Measurements from ENCODE around the gene ALDH1A2.

ALDH1A2 gene

DNA sequence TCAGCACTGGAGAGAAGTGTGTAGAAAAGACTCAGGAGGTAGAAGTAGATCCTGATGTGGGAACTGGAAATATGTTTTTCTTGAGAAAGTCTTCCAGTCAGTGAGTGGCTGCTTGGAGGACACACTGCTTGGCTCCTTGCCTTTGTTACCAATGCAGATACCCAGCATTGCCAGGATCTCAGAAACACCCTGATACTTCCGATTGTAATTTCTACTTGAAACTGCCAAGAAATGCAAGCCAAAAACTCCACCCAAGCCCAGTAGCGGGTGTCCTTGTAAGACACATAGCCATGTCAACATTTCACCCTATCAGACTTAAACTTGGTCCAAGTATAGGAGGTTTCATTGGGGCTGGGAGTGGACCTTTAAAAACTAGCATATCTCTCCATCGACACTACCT is 141.8 kb downstream of the ALDH1A2 start:
- Histone ChIP-seq H3K27ac (ENCODE audit: low read depth, low read length) (no peak overlapping the region), H3K79me2 (ENCODE audit: control insufficient read depth, low read length) (no peaks in the 10 kb centered on the region), H3F3A (ENCODE audit: control insufficient read depth, insufficient read depth) (no peaks in the 10 kb centered on the region), H3K4me2 (ENCODE audit: low read length) (no peak overlapping the region), H3K4me1 (ENCODE audit: control insufficient read depth, low read length) (no peaks in the 10 kb centered on the region), H4K20me1 (ENCODE audit: control insufficient read depth, insufficient read depth, low read depth, low read length) (no peaks in the 10 kb centered on the region), H3K4me3 (ENCODE audit: low read length) (no peak overlapping the region), H3K36me3 (ENCODE audit: control insufficient read depth, low read length) (no peaks in the 10 kb centered on the region), H3K9me2 (replicated peaks; ENCODE audit: control insufficient read depth, low read length) (no peaks in the 10 kb centered on the region), H3K27me3 (ENCODE audit: control insufficient read depth, low read length) (no peaks in the 10 kb centered on the region), H3K9me3 (ENCODE audit: control insufficient read depth, insufficient read depth, low read length) (no peaks in the 10 kb centered on the region)
- TF ChIP-seq EZH2phosphoT487 (IDR thresholded peaks at IDR 0.05; ENCODE audit: borderline replicate concordance, low read length), result no peak
- TF ChIP-seq, protein P1, sequence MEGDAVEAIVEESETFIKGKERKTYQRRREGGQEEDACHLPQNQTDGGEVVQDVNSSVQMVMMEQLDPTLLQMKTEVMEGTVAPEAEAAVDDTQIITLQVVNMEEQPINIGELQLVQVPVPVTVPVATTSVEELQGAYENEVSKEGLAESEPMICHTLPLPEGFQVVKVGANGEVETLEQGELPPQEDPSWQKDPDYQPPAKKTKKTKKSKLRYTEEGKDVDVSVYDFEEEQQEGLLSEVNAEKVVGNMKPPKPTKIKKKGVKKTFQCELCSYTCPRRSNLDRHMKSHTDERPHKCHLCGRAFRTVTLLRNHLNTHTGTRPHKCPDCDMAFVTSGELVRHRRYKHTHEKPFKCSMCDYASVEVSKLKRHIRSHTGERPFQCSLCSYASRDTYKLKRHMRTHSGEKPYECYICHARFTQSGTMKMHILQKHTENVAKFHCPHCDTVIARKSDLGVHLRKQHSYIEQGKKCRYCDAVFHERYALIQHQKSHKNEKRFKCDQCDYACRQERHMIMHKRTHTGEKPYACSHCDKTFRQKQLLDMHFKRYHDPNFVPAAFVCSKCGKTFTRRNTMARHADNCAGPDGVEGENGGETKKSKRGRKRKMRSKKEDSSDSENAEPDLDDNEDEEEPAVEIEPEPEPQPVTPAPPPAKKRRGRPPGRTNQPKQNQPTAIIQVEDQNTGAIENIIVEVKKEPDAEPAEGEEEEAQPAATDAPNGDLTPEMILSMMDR (IDR thresholded peaks at IDR 0.05; ENCODE audit: low read depth, low read length, poor library complexity, severe bottlenecking), result no peak

DNA sequence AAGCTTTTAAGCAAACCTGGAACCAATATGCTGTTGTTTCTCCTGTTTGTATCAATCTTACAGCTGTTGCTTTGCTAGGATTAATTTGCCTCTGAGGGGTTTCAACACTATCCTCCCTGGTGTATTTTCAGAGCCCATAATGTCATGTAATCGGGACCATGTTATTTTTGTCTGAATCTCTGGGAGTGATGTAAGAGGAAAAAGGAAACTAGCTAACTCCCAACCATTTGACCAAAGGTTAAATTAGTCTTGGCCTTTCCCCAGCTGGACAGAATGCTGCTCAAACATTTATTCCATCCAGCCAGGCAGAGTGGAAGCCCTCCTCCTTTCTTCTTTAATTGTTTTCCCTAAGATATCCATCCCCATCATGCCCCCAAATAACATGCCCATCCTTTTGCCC is 142.2 kb downstream of the ALDH1A2 start:
- H4K20me1 ChIP-seq (ENCODE audit: control insufficient read depth, insufficient read depth, low read depth, low read length), result no peaks in the 10 kb centered on the region
- no peak overlapping the region for H3K4me2 ChIP-seq (ENCODE audit: low read length)
- no peaks in the 10 kb centered on the region for H3F3A ChIP-seq (ENCODE audit: control insufficient read depth, insufficient read depth)
- H3K4me3 ChIP-seq (ENCODE audit: low read length), result no peak overlapping the region
- TF ChIP-seq EZH2phosphoT487 (IDR thresholded peaks at IDR 0.05; ENCODE audit: borderline replicate concordance, low read length), result no peak
- TF ChIP-seq, protein P1 (IDR thresholded peaks at IDR 0.05; ENCODE audit: low read depth, low read length, poor library complexity, severe bottlenecking), result no peak
- H3K9me2 ChIP-seq (replicated peaks; ENCODE audit: control insufficient read depth, low read length), result no peaks in the 10 kb centered on the region
- H3K9me3 ChIP-seq (ENCODE audit: control insufficient read depth, insufficient read depth, low read length), result no peaks in the 10 kb centered on the region
- H3K27me3 ChIP-seq (ENCODE audit: control insufficient read depth, low read length), result no peaks in the 10 kb centered on the region
- no peaks in the 10 kb centered on the region for H3K79me2 ChIP-seq (ENCODE audit: control insufficient read depth, low read length)
- H3K4me1 ChIP-seq (ENCODE audit: control insufficient read depth, low read length), result no peaks in the 10 kb centered on the region
- H3K36me3 ChIP-seq (ENCODE audit: control insufficient read depth, low read length), result no peaks in the 10 kb centered on the region
- H3K27ac ChIP-seq (ENCODE audit: low read depth, low read length), result no peak overlapping the region

DNA sequence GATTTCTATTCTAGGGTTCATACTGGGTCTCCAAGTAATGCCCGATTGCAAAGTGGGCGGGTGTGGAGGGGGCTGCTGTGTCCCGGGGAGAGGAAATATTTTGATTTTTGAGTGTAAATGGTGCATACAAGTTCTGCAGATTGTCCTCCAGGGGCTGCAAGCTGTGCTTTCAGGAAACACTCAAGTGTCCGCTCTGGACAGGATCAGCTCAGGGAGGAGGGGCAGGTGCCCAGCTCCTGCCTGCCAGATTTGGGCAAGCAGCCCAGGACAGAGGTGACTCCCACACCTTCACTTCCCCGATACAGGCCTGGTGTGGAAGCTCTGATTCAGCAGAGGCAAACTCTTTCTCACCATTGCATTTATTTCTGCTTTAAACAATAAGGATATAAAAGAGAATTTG is 142.7 kb downstream of the ALDH1A2 start:
- no peaks in the 10 kb centered on the region for H4K20me1 ChIP-seq (ENCODE audit: control insufficient read depth, insufficient read depth, low read depth, low read length)
- H3K9me3 ChIP-seq (ENCODE audit: control insufficient read depth, insufficient read depth, low read length), result no peaks in the 10 kb centered on the region
- H3K79me2 ChIP-seq (ENCODE audit: control insufficient read depth, low read length), result no peaks in the 10 kb centered on the region
- H3K36me3 ChIP-seq (ENCODE audit: control insufficient read depth, low read length), result no peaks in the 10 kb centered on the region
- no peak overlapping the region for H3K27ac ChIP-seq (ENCODE audit: low read depth, low read length)
- H3F3A ChIP-seq (ENCODE audit: control insufficient read depth, insufficient read depth), result no peaks in the 10 kb centered on the region
- no peaks in the 10 kb centered on the region for H3K27me3 ChIP-seq (ENCODE audit: control insufficient read depth, low read length)
- no peak overlapping the region for H3K4me3 ChIP-seq (ENCODE audit: low read length)
- no peaks in the 10 kb centered on the region for H3K9me2 ChIP-seq (replicated peaks; ENCODE audit: control insufficient read depth, low read length)
- TF ChIP-seq, protein P1 (IDR thresholded peaks at IDR 0.05; ENCODE audit: low read depth, low read length, poor library complexity, severe bottlenecking), result no peak
- TF ChIP-seq EZH2phosphoT487 (IDR thresholded peaks at IDR 0.05; ENCODE audit: borderline replicate concordance, low read length), result no peak
- no peaks in the 10 kb centered on the region for H3K4me1 ChIP-seq (ENCODE audit: control insufficient read depth, low read length)
- H3K4me2 ChIP-seq (ENCODE audit: low read length), result no peak overlapping the region

DNA sequence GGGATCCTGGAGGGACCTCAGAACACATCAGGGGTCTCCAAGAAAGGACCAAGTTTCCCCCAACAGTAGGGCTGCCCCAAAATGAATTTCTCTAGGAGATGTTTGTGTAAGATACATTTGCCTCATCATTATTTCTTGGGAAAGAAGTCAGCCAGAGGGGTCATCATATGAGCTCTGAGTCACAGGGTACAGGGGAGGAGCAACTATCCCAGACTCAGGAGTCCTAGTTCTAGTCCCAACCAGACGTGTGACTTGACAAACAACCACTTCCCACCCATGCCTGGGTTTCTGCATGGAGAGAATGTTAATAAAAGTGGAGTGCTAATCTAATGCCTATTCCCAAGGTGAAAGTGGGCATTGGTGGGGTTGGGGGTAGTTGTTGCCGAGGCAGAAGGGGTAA is 144.1 kb downstream of the ALDH1A2 start:
- Histone ChIP-seq H3K4me1 (ENCODE audit: control insufficient read depth, low read length) (no peaks in the 10 kb centered on the region), H3K36me3 (ENCODE audit: control insufficient read depth, low read length) (no peaks in the 10 kb centered on the region), H3K79me2 (ENCODE audit: control insufficient read depth, low read length) (no peaks in the 10 kb centered on the region), H3K27ac (ENCODE audit: low read depth, low read length) (no peak overlapping the region), H3K4me3 (ENCODE audit: low read length) (no peak overlapping the region), H3K27me3 (ENCODE audit: control insufficient read depth, low read length) (no peaks in the 10 kb centered on the region), H3K9me3 (ENCODE audit: control insufficient read depth, insufficient read depth, low read length) (no peaks in the 10 kb centered on the region), H3K9me2 (replicated peaks; ENCODE audit: control insufficient read depth, low read length) (no peaks in the 10 kb centered on the region), H3F3A (ENCODE audit: control insufficient read depth, insufficient read depth) (no peaks in the 10 kb centered on the region), H3K4me2 (ENCODE audit: low read length) (no peak overlapping the region), H4K20me1 (ENCODE audit: control insufficient read depth, insufficient read depth, low read depth, low read length) (no peaks in the 10 kb centered on the region)
- no peak for TF ChIP-seq EZH2phosphoT487 (IDR thresholded peaks at IDR 0.05; ENCODE audit: borderline replicate concordance, low read length)
- TF ChIP-seq, protein P1 (IDR thresholded peaks at IDR 0.05; ENCODE audit: low read depth, low read length, poor library complexity, severe bottlenecking), result no peak
